GM10248 (cell line): ENCODE results near the gene PPARD.
A peak's percentile ranks its signal among the peaks of the same experiment; 100 is the strongest.

Experiments used
- CTCF ChIA-PET: fragments of 300-600 bp; sonication (Branson Sonifier 250); formaldehyde crosslinking; extraction: SDS; loops from one replicate; lab custom pipeline; 2021; ENCODE audit warnings: antibody characterized with exemption; lab: Yijun Ruan, JAX
- POLR2A ChIA-PET: fragments of 350-650 bp; sonication (Branson Sonifier 250); formaldehyde crosslinking; extraction: SDS; loops from one replicate; lab custom pipeline; 2020; ENCODE audit warnings: antibody characterized with exemption; lab: Yijun Ruan, JAX
- DNase-seq: peaks from one replicate; pipeline ENCODE4 v3.0.0; 2012; ENCODE audit errors: extremely low spot score
- CTCF ChIP-seq: IDR thresholded peaks from 2 replicates; pipeline ENCODE4 v1.5.1; 2012; ENCODE audit warnings: mild to moderate bottlenecking, low read depth; ENCODE audit errors: extremely low read depth, missing control alignments, control extremely low read depth

PPARD gene

GRCh38 chr6:35463292-35463691, 120.9 kb downstream of the PPARD start:
- ChIA-PET POLR2A (interaction anchor here (0.7 kb wide), 1 partner anchor 388 kb away, joined by 3 read pairs; no protein-coding TSS in a partner anchor), CTCF (interaction anchor here (1.0 to 1.8 kb wide), 2 partner anchors 11 to 136 kb away, joined by 3 to 4 read pairs; partner anchors contain the start of gene FANCE)
- DNase-seq = no peak
- TF ChIP-seq CTCF = no peak

GRCh38 chr6:35465646-35466045, 123.3 kb downstream of the PPARD start:
- TF ChIP-seq CTCF = no peak
- POLR2A ChIA-PET = no interaction called here
- CTCF ChIA-PET = interaction anchor here (0.7 to 3.2 kb wide), 8 partner anchors 12 to 172 kb away, joined by 3 to 22 read pairs (median 6); partner anchors contain the start of genes DEF6, FANCE and PPARD
- DNase-seq = no peak

- POLR2A ChIA-PET = interaction anchor here (0.6 to 1.5 kb wide), 6 partner anchors 10 to 855 kb away, joined by 3 to 5 read pairs (median 3); partner anchors contain the start of gene PPARD
- DNase-seq = peak; percentile 98
- CTCF ChIA-PET = interaction anchor here (0.6 to 3.7 kb wide), 23 partner anchors 9 to 204 kb away, joined by 3 to 37 read pairs (median 5); partner anchors contain the start of genes DEF6, FANCE and PPARD
- TF ChIP-seq CTCF = peak; percentile 97
Observed at GRCh38 chr6:35468181-35468979, 126.0 kb downstream of the PPARD start, which contains the start of gene RPL10A. Gene RPL10A (plus strand): TSS chr6:35468401. CDS start chr6:35468435, 34 bp downstream.

GRCh38 chr6:35468980-35469750, 126.8 kb downstream of the PPARD start:
- no peak for TF ChIP-seq CTCF
- DNase-seq = no peak
- ChIA-PET CTCF (interaction anchor here (0.7 to 3.7 kb wide), 12 partner anchors 11 to 267 kb away, joined by 3 to 37 read pairs (median 9); partner anchors contain the start of genes DEF6 and PPARD), POLR2A (interaction anchor here (0.9 to 1.5 kb wide), 5 partner anchors 9 to 168 kb away, joined by 3 to 5 read pairs (median 3); partner anchors contain the start of gene PPARD)

- DNase-seq = no peak
- CTCF ChIA-PET = interaction anchor here (1.4 to 3.7 kb wide), 2 partner anchors 12 to 266 kb away, joined by 3 to 17 read pairs; no protein-coding TSS in a partner anchor
- no peak for TF ChIP-seq CTCF
- POLR2A ChIA-PET = interaction anchor here (0.7 to 1.5 kb wide), 3 partner anchors 10 to 250 kb away, joined by 3 to 5 read pairs (median 5); no protein-coding TSS in a partner anchor
Observed at GRCh38 chr6:35469751-35470662, 127.6 kb downstream of the PPARD start.
